RWPE1 (cell line): ENCODE measurements around the gene TENM4.

Source experiments
- CTCF ChIA-PET: fragments of 350-600 bp; sonication (Branson Sonifier 250); formaldehyde crosslinking; extraction: SDS; loops from one replicate; lab custom pipeline; 2021; lab: Yijun Ruan, JAX
- POLR2A ChIA-PET: fragments of 400-600 bp; formaldehyde crosslinking; extraction: SDS; loops from one replicate; lab custom pipeline; 2020; ENCODE audit warnings: antibody characterized with exemption; ENCODE audit not compliant: low non-redundant PET; lab: Yijun Ruan, JAX
- DNase-seq: peaks from one replicate; pipeline ENCODE4 v3.0.0; 2012; ENCODE audit warnings: low spot score
- H3K27ac ChIP-seq: fragments of 450-650 bp; 2 replicates; pipeline ENCODE4 v1.5.1; 2017
- CTCF ChIP-seq: fragments of 450-650 bp; conservative IDR thresholded peaks from 2 replicates; pipeline ENCODE4 v1.5.1; 2017; ENCODE audit warnings: low read depth, mild to moderate bottlenecking

TENM4 gene

GRCh38 chr11:79253280-79253679 is 187.6 kb downstream of the TENM4 start:
- DNase-seq, result no peak
- no peak for TF ChIP-seq CTCF
- H3K27ac ChIP-seq, result no peak overlapping the region
- POLR2A ChIA-PET, result no interaction called here
- CTCF ChIA-PET, result no interaction called here

GRCh38 chr11:79249295-79249993 is 191.4 kb downstream of the TENM4 start:
- no peak for DNase-seq
- CTCF ChIA-PET, result interaction anchor here (0.7 kb wide), 1 partner anchor 934 kb away, joined by 3 read pairs; no protein-coding TSS in a partner anchor
- POLR2A ChIA-PET, result no interaction called here
- TF ChIP-seq CTCF, result no peak
- peak overlapping the region; percentile 55 for H3K27ac ChIP-seq

- no peak for TF ChIP-seq CTCF
- H3K27ac ChIP-seq, result peak overlapping the region; percentile 93
- DNase-seq, result no peak
- POLR2A ChIA-PET, result no interaction called here
- CTCF ChIA-PET, result interaction anchor here (0.6 kb wide), 2 partner anchors 33 to 474 kb away, joined by 3 to 5 read pairs; no protein-coding TSS in a partner anchor
These were observed 196.0 kb downstream of the TENM4 start for GRCh38 chr11:79244798-79245197.

GRCh38 chr11:79244241-79244772 is 196.5 kb downstream of the TENM4 start:
- ChIA-PET CTCF (interaction anchor here (0.6 kb wide), 1 partner anchor 34 kb away, joined by 3 read pairs; no protein-coding TSS in a partner anchor), POLR2A (no interaction called here)
- peak; percentile 89 for DNase-seq
- H3K27ac ChIP-seq, result peak overlapping the region; percentile 93
- no peak for TF ChIP-seq CTCF

- ChIA-PET CTCF (no interaction called here), POLR2A (no interaction called here)
- no peak for TF ChIP-seq CTCF
- no peak for DNase-seq
- peak overlapping the region; percentile 93 for H3K27ac ChIP-seq
These were observed 197.2 kb downstream of the TENM4 start for GRCh38 chr11:79243422-79244210.

GRCh38 chr11:79242616-79243015 is 198.2 kb downstream of the TENM4 start:
- ChIA-PET POLR2A (no interaction called here), CTCF (no interaction called here)
- peak overlapping the region; percentile 93 for H3K27ac ChIP-seq
- DNase-seq, result no peak
- TF ChIP-seq CTCF, result no peak
